Progenitor cell of endocrine pancreas (in vitro differentiated cells): ENCODE results near the gene ITGB1. TPM values are rescaled to one million over a fixed set of nuclear protein-coding genes. Genes with fewer than 3 reads are reported as not detected.

Source experiments
- DNase-seq: peaks from one replicate; pipeline ENCODE4 v3.0.0; 2021; ENCODE audit warnings: low spot score; ENCODE audit not compliant: unreplicated experiment
- H3K27ac Mint-ChIP-seq: 2 replicates; pipeline ENCODE4 v1.8.0; 2021; ENCODE audit warnings: mild to moderate bottlenecking, moderate library complexity, mixed read lengths
- H3K27me3 Mint-ChIP-seq: 2 replicates; pipeline ENCODE4 v1.8.0; 2021; ENCODE audit warnings: mixed read lengths
- H3K36me3 Mint-ChIP-seq: 2 replicates; pipeline ENCODE4 v1.8.0; 2022; ENCODE audit warnings: mixed read lengths; ENCODE audit not compliant: insufficient read depth
- H3K4me1 Mint-ChIP-seq: 2 replicates; pipeline ENCODE4 v1.8.0; 2021; ENCODE audit warnings: low read depth, mixed read lengths
- H3K4me3 Mint-ChIP-seq: 2 replicates; pipeline ENCODE4 v1.8.0; 2021; ENCODE audit warnings: low read depth, mild to moderate bottlenecking, moderate library complexity, mixed read lengths
- H3K9me3 Mint-ChIP-seq: 2 replicates; pipeline ENCODE4 v1.8.0; 2021; ENCODE audit warnings: low read depth, mixed read lengths
- total RNA-seq: library from RNA; stranded (reverse); gene quantifications from 2 replicates; pipeline ENCODE4 v1.2.1, GENCODE V29; 2021
- TF ChIP-seq, protein P1 (sequence below): fragments of 200-600 bp; sonication (generic); IDR thresholded peaks from one replicate; pipeline ENCODE4 v1.5.0; 2021; ENCODE audit warnings: antibody characterized with exemption, mild to moderate bottlenecking; ENCODE audit not compliant: unreplicated experiment

ITGB1 gene
- total RNA-seq, 1 donor from 2014 or later: 382 TPM

DNA sequence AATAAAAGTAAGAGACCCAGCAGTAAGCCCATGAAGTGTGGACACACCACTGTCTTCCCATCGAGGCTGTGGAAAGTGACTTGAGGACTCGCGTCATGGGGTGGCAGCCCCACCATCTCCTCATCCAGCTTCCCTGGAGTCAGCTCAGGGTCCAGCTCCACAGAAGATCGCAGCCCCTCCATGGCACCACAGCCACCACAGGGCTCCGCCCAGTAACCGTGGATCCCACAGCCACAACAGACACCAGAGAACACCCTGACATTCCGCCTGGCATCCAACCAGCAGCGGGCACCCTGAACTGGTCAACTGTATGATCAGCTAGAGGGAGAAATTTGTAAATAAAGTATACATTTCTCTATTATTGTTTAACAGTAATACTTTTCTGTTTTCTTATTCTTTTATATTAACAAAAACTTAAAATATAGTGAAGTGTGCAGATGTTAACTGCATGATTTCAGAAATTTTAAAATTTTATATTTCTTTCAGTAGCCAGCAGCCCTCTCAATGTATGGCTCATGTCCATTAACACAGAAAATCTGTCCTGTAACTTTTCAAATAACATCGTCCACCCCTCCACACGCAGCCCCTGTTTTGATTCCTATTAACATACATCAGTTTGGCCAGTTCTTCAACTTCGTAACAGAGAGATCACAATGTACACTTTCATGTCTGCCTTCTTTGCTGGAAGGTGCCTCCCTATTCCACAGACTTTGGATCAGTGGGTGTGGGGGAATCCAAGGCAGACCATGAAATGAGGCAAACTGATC lies 69.7 kb downstream of the ITGB1 start:
- H3K4me1 Mint-ChIP-seq: peaks cover 2% of the 10 kb centered on the region
- DNase-seq: no peak
- TF ChIP-seq, protein P1, sequence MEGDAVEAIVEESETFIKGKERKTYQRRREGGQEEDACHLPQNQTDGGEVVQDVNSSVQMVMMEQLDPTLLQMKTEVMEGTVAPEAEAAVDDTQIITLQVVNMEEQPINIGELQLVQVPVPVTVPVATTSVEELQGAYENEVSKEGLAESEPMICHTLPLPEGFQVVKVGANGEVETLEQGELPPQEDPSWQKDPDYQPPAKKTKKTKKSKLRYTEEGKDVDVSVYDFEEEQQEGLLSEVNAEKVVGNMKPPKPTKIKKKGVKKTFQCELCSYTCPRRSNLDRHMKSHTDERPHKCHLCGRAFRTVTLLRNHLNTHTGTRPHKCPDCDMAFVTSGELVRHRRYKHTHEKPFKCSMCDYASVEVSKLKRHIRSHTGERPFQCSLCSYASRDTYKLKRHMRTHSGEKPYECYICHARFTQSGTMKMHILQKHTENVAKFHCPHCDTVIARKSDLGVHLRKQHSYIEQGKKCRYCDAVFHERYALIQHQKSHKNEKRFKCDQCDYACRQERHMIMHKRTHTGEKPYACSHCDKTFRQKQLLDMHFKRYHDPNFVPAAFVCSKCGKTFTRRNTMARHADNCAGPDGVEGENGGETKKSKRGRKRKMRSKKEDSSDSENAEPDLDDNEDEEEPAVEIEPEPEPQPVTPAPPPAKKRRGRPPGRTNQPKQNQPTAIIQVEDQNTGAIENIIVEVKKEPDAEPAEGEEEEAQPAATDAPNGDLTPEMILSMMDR: no peak
- H3K36me3 Mint-ChIP-seq: no peaks in the 10 kb centered on the region
- no peaks in the 10 kb centered on the region for H3K9me3 Mint-ChIP-seq
- no peaks in the 10 kb centered on the region for H3K27me3 Mint-ChIP-seq
- H3K27ac Mint-ChIP-seq: no peak overlapping the region
- H3K4me3 Mint-ChIP-seq: no peak overlapping the region

DNA sequence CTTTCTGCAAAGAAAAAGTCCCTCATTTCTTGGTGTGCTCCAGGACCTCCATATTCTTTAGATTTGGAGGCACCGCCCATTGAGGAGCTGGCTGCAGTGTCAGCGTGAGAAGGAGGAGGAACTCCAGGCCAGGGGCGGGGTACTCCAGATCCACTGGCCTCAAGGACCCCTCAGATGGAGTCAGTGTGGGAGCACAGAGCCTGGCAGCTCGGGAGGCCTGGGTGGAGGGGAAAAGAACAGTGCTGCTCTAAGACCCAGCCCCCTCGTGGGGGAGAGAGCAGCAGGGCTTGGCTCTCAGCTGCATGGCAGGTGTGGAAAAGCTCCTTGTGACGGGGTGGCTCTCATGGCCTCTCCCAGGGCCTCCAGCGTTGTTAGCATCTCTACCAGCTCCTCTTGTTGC lies 70.5 kb downstream of the ITGB1 start:
- Mint-ChIP-seq H3K9me3 (no peaks in the 10 kb centered on the region), H3K4me1 (no peaks in the 10 kb centered on the region), H3K27ac (no peak overlapping the region), H3K36me3 (no peaks in the 10 kb centered on the region), H3K4me3 (no peak overlapping the region), H3K27me3 (no peaks in the 10 kb centered on the region)
- no peak for DNase-seq
- TF ChIP-seq, protein P1: no peak

DNA sequence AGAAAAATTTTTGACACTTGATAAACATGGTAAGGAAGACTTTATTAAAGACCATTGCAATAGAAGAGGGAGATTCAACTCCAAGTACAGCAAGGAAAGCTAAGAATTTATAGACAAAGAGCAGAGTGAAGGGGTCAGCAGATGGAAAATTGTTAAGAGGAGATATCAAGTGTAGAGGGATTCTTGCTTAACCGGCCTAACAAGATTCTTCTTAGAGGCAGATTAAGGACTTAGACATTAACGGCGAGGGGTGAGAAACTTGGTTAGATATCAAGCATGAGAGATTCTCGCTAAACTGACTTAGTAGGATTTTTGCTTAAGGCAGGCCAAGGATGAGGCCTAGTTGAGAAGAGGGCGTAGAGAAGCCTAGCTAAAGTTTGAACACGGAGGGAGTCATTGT lies 76.0 kb downstream of the ITGB1 start:
- no peak overlapping the region for H3K27ac Mint-ChIP-seq
- H3K36me3 Mint-ChIP-seq: no peaks in the 10 kb centered on the region
- no peak for DNase-seq
- peaks cover 6% of the 10 kb centered on the region for H3K4me1 Mint-ChIP-seq
- H3K4me3 Mint-ChIP-seq: no peak overlapping the region
- no peaks in the 10 kb centered on the region for H3K9me3 Mint-ChIP-seq
- H3K27me3 Mint-ChIP-seq: no peaks in the 10 kb centered on the region
- TF ChIP-seq, protein P1: no peak

DNA sequence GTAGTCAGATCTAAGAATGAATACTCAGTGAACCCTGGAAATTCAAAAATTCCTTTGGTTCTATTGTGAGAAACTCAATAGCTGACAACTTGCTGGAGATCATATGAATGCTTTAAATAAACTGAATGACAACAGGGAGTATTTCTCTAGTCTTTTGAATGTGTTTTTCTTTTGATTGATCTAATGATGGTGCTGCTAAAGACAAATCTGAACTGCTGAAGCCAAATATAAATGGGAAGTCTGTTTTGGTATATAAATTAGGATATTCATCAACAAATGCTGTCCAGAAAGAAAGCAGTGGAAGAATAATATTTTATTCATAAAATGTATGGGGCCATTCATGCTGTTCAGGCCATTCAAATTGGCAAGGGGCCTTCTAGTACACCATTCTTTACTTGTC lies 79.4 kb downstream of the ITGB1 start:
- Mint-ChIP-seq H3K27me3 (no peaks in the 10 kb centered on the region), H3K36me3 (no peaks in the 10 kb centered on the region), H3K9me3 (peaks cover 2% of the 10 kb centered on the region), H3K4me3 (no peak overlapping the region), H3K4me1 (peaks cover 6% of the 10 kb centered on the region), H3K27ac (no peak overlapping the region)
- TF ChIP-seq, protein P1: no peak
- DNase-seq: no peak

DNA sequence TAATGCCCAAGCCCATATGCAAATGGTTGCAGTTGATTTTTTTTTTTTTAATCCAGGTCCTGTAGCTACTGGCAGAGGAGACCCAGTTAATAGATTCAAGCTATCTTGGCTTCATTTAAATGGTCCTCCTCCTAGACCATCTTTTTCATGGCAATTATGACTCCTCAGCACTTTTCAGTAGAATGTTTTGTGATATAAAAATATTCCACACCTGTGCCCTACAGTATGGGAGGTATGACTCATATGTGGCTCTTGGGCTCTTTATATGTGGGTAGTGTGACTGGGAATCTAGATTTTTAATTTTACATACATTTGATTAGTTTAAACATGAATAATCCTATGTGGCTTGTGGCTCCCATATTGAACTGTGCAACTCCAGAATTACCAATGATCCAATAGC lies 80.1 kb downstream of the ITGB1 start:
- DNase-seq: no peak
- Mint-ChIP-seq H3K9me3 (peaks cover 2% of the 10 kb centered on the region), H3K4me1 (peaks cover 6% of the 10 kb centered on the region), H3K27me3 (no peaks in the 10 kb centered on the region), H3K27ac (no peak overlapping the region), H3K36me3 (no peaks in the 10 kb centered on the region), H3K4me3 (no peak overlapping the region)
- TF ChIP-seq, protein P1: no peak
